GM18873 (cell line): ENCODE data around the gene ZNF532.

ENCODE experiments used
- ATAC-seq: cut with Tn5 transposase; IDR thresholded peaks from one replicate; pipeline ENCODE4 v1.9.1; 2021; ENCODE audit warnings: mild to moderate bottlenecking, moderate library complexity, moderate number of reproducible peaks; ENCODE audit not compliant: unreplicated experiment, low FRiP score

The ZNF532 gene

GRCh38 chr18:58967751-58968254, 103.1 kb downstream of the ZNF532 start:
- no peak for ATAC-seq

- ATAC-seq: peak; percentile 90
These were observed 106.5 kb downstream of the ZNF532 start for GRCh38 chr18:58970943-58971790.

- no peak for ATAC-seq
These were observed 110.6 kb downstream of the ZNF532 start for GRCh38 chr18:58975296-58975695.

GRCh38 chr18:58975781-58976180, 111.1 kb downstream of the ZNF532 start:
- no peak for ATAC-seq

- no peak for ATAC-seq
These were observed 112.5 kb downstream of the ZNF532 start for GRCh38 chr18:58977223-58977622.

- no peak for ATAC-seq
These were observed 113.1 kb downstream of the ZNF532 start for GRCh38 chr18:58977801-58978200.

GRCh38 chr18:58978916-58979315, 114.2 kb downstream of the ZNF532 start:
- ATAC-seq: no peak

- ATAC-seq: no peak
These were observed 114.9 kb downstream of the ZNF532 start for GRCh38 chr18:58979615-58980014.

- no peak for ATAC-seq
These were observed 116.3 kb downstream of the ZNF532 start for GRCh38 chr18:58980991-58981390.

GRCh38 chr18:58983260-58984155, 118.8 kb downstream of the ZNF532 start:
- no peak for ATAC-seq

- ATAC-seq: no peak
These were observed 123.9 kb downstream of the ZNF532 start for GRCh38 chr18:58988600-58988999.

GRCh38 chr18:58989184-58989759, 124.6 kb downstream of the ZNF532 start:
- ATAC-seq: no peak

- no peak for ATAC-seq
These were observed 126.0 kb downstream of the ZNF532 start for GRCh38 chr18:58990720-58991119.

- ATAC-seq: peak; percentile 82
These were observed 126.6 kb downstream of the ZNF532 start for GRCh38 chr18:58991167-58991798.

GRCh38 chr18:58992301-58993231, 127.9 kb downstream of the ZNF532 start:
- ATAC-seq: no peak

- ATAC-seq: no peak
These were observed 128.6 kb downstream of the ZNF532 start for GRCh38 chr18:58993260-58993659.

- ATAC-seq: no peak
These were observed 131.0 kb downstream of the ZNF532 start for GRCh38 chr18:58995663-58996062.

GRCh38 chr18:58996131-58996641, 131.5 kb downstream of the ZNF532 start:
- ATAC-seq: no peak

- ATAC-seq: no peak
These were observed 132.0 kb downstream of the ZNF532 start for GRCh38 chr18:58996696-58997095.
